ENCODE results near the gene FCSK. TPM values are rescaled to one million over a fixed set of nuclear protein-coding genes. Genes with fewer than 3 reads are reported as not detected.

FCSK gene
- total RNA-seq, 4 donors from 2014 or later: 6.9 to 21.8 (median 12.4) TPM

- no peak for ATAC-seq
- H3K36me3 ChIP-seq: peaks cover 0 to 99% of the 10 kb centered on the region in 2 donors
These were observed 39.9 kb downstream of the FCSK start for GRCh38 chr16:70494202-70494770.

DNA sequence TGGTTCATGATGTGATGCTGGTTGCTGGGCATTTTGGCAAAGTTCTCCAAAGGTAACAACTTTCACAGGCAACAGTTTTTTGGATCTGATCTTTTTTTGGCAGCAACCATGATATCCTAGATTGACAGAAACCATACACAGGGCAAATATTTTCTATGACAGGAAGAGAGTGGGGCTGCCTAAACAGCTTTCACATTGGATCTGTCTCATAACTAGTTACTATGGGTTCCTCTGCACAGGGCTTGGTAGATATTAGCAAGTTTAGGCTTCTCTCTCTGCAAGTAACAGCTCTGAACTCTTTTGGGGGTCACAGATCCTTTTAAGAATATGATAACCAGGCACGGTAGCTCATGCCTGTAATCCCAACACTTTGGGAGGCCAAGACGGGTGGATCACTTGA lies 40.4 kb downstream of the FCSK start:
- 83% methylated on average over 2 of the region's 2 CpGs; no CpG with 5 or more reads in 1 of the 2 donors for WGBS, 2 donors (ENCODE audit: low coverage in 1 of 2)
- no peak for ATAC-seq
- H3K4me3 ChIP-seq: no peak overlapping the region

More at GRCh38 chr16:70494202-70494770, 39.9 kb downstream of the FCSK start:
- 76 to 86% methylated on average over 4 to 5 of the region's 5 CpGs for WGBS, 2 donors (ENCODE audit: low coverage in 1 of 2)
- Histone ChIP-seq H3K9me3 (no peaks in the 10 kb centered on the region), H3K27ac (no peak overlapping the region), H3K27me3 (no peaks in the 10 kb centered on the region), H3K4me3 (no peak overlapping the region), H3K4me1 (no peaks in the 10 kb centered on the region)
- no peak for TF ChIP-seq EP300 (IDR thresholded peaks at IDR 0.05)
- TF ChIP-seq, protein P1, sequence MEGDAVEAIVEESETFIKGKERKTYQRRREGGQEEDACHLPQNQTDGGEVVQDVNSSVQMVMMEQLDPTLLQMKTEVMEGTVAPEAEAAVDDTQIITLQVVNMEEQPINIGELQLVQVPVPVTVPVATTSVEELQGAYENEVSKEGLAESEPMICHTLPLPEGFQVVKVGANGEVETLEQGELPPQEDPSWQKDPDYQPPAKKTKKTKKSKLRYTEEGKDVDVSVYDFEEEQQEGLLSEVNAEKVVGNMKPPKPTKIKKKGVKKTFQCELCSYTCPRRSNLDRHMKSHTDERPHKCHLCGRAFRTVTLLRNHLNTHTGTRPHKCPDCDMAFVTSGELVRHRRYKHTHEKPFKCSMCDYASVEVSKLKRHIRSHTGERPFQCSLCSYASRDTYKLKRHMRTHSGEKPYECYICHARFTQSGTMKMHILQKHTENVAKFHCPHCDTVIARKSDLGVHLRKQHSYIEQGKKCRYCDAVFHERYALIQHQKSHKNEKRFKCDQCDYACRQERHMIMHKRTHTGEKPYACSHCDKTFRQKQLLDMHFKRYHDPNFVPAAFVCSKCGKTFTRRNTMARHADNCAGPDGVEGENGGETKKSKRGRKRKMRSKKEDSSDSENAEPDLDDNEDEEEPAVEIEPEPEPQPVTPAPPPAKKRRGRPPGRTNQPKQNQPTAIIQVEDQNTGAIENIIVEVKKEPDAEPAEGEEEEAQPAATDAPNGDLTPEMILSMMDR (IDR thresholded peaks at IDR 0.05): no peak
- no peak for TF ChIP-seq POLR2AphosphoS5 (IDR thresholded peaks at IDR 0.05)
- TF ChIP-seq POLR2A (IDR thresholded peaks at IDR 0.05): no peak

GRCh38 chr16:70495425-70496182 lies 41.2 kb downstream of the FCSK start:
- Histone ChIP-seq H3K4me1 (no peaks in the 10 kb centered on the region), H3K27me3 (no peaks in the 10 kb centered on the region), H3K9me3 (no peaks in the 10 kb centered on the region), H3K4me3 (no peak overlapping the region), H3K27ac (no peak overlapping the region), H3K36me3 (peaks cover 0 to 99% of the 10 kb centered on the region in 2 donors)
- TF ChIP-seq EP300 (IDR thresholded peaks at IDR 0.05) (no peak), POLR2AphosphoS5 (IDR thresholded peaks at IDR 0.05) (no peak), POLR2A (IDR thresholded peaks at IDR 0.05) (no peak)
- TF ChIP-seq, protein P1 (IDR thresholded peaks at IDR 0.05): no peak
- WGBS, 2 donors (ENCODE audit: low coverage in 1 of 2): 90 to 92% methylated on average over 5 to 7 of the region's 9 CpGs
- no peak for ATAC-seq

More for the DNA sequence above, 40.4 kb downstream of the FCSK start:
- Histone ChIP-seq H3K27ac (no peak overlapping the region), H3K27me3 (no peaks in the 10 kb centered on the region), H3K36me3 (peaks cover 0 to 99% of the 10 kb centered on the region in 2 donors), H3K4me1 (no peaks in the 10 kb centered on the region), H3K9me3 (no peaks in the 10 kb centered on the region)
- TF ChIP-seq EP300 (IDR thresholded peaks at IDR 0.05) (no peak), POLR2A (IDR thresholded peaks at IDR 0.05) (no peak), POLR2AphosphoS5 (IDR thresholded peaks at IDR 0.05) (no peak)
- TF ChIP-seq, protein P1 (IDR thresholded peaks at IDR 0.05): no peak

GRCh38 chr16:70496513-70496912 lies 42.1 kb downstream of the FCSK start:
- WGBS, 2 donors (ENCODE audit: low coverage in 1 of 2): 86 to 100% methylated on average over 1 to 5 of the region's 6 CpGs
- H3K36me3 ChIP-seq: peaks cover 0 to 99% of the 10 kb centered on the region in 2 donors
- no peak overlapping the region for H3K27ac ChIP-seq

More at GRCh38 chr16:70496513-70496912, 42.1 kb downstream of the FCSK start:
- ATAC-seq: no peak
- H3K27me3 ChIP-seq: no peaks in the 10 kb centered on the region
- TF ChIP-seq EP300 (IDR thresholded peaks at IDR 0.05) (no peak), POLR2AphosphoS5 (IDR thresholded peaks at IDR 0.05) (no peak), POLR2A (IDR thresholded peaks at IDR 0.05) (no peak)
- TF ChIP-seq, protein P1 (IDR thresholded peaks at IDR 0.05): no peak
- H3K4me1 ChIP-seq: no peaks in the 10 kb centered on the region
- no peaks in the 10 kb centered on the region for H3K9me3 ChIP-seq
- H3K4me3 ChIP-seq: no peak overlapping the region
